Mucosa of stomach (tissue), 1 donor: ENCODE data around the gene FCMR.

Source experiments
- H3K27me3 ChIP-seq: one replicate; pipeline ENCODE4 v1.7.0; 2013; ENCODE audit warnings: mild to moderate bottlenecking, low read length; ENCODE audit not compliant: control insufficient read depth, insufficient read depth
- H3K36me3 ChIP-seq: one replicate; pipeline ENCODE4 v1.7.0; 2013; ENCODE audit warnings: low read length; ENCODE audit not compliant: control insufficient read depth, insufficient read depth
- H3K4me1 ChIP-seq: one replicate; pipeline ENCODE4 v1.7.0; 2013; ENCODE audit warnings: mild to moderate bottlenecking, low read length; ENCODE audit not compliant: control insufficient read depth, insufficient read depth
- H3K4me3 ChIP-seq: one replicate; pipeline ENCODE4 v1.7.0; 2013; ENCODE audit warnings: low read length
- H3K9ac ChIP-seq: one replicate; pipeline ENCODE4 v1.7.0; 2013; ENCODE audit warnings: mild to moderate bottlenecking, low read length, moderate library complexity
- H3K9me3 ChIP-seq: one replicate; pipeline ENCODE4 v1.7.0; 2013; ENCODE audit warnings: mild to moderate bottlenecking, low read length, moderate library complexity; ENCODE audit not compliant: control insufficient read depth
- donor health status: Pancreatic carcinoma.

The FCMR gene

DNA sequence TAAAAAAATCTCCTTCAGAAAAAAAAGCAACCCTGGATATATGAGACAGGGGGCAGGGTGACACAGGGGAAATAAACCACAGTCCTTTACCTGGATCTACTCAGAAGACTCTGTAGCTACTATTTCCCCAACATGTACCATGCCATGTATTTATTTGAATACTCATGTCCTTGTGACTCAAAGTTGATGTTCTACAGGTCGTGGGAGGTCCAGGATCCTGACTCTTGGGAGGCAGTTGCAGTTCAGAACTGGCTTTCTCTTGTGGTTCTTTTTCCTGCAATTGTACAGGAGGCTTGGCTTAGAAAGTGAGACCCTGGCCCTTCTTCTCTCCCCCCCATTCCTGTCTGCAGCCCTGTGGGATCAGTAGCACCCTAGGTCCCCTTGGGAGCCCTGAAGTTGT, 30.3 kb downstream of the FCMR start:
- Histone ChIP-seq H3K36me3 (no peaks in the 10 kb centered on the region), H3K9ac (no peak overlapping the region)

DNA sequence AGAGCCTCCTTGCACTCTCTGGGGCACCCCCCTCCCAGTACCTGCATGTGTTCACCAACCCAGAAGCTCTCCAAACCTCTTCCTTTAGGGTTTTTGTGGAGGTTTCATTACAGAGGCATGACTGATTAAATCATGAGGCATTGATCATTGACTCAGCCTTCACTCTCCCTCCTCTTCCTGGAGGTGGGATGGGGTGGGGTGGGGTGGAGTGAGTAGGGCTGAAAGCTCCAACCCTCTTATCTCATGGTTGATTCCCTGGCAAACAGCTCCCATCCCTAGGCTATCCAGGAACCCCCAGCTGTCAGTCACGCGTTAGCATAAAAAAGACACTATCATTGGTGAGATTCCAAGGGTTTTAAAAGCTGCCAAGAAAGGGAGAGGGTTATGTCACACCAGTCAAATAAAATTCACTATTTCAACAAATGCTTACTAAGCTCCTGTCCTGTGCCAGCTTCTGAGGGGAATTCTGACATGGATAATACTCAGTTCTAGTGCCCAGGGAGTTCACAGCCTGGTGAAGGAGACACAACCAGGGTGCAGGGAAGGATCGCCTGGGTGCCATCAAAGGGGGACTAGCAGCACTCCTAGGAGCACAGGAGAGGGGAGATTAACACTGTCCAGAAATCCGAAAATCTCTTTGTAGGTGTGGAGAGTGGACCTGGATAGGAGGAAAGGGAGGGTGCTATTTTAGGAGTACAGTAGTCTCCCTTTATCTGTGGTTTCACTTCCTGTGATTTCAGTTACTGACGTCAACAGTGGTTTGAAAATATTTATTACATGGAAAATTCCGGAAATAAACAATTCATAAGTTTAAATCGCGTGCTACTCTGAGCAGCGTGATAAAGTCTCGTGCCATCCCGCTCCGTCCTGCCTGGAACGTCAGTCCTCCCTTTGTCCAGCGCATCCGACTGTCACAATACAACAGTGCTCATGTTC, 31.3 kb downstream of the FCMR start:
- Histone ChIP-seq H3K9ac (no peak overlapping the region), H3K27me3 (peaks cover 4% of the 10 kb centered on the region), H3K36me3 (no peaks in the 10 kb centered on the region), H3K4me1 (peaks cover 1% of the 10 kb centered on the region), H3K9me3 (no peaks in the 10 kb centered on the region), H3K4me3 (no peak overlapping the region)

More for the DNA sequence above, 30.3 kb downstream of the FCMR start:
- Histone ChIP-seq H3K4me3 (no peak overlapping the region), H3K4me1 (peaks cover 7% of the 10 kb centered on the region), H3K27me3 (peaks cover 4% of the 10 kb centered on the region), H3K9me3 (no peaks in the 10 kb centered on the region)

DNA sequence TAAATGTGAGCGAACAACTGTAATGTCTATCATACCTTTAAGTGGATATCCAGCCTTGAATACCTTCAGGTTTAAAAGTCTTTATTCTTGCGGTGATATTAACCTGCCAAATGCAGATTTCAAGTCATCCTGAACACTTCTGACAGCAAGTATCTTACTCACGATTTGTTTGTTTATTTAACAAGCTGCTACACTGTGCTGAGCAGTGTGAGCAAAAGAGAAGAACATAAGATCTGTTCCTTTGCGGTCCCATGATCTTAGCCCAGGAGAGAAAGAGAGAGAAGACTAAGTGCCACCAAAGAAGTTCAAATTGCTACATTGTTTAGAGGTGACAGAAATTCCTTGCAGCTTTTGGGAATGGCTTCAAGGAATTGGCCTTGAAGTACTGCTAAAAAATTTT, 34.0 kb downstream of the FCMR start:
- Histone ChIP-seq H3K9me3 (no peaks in the 10 kb centered on the region), H3K36me3 (no peaks in the 10 kb centered on the region), H3K9ac (no peak overlapping the region), H3K4me3 (no peak overlapping the region), H3K4me1 (no peaks in the 10 kb centered on the region), H3K27me3 (peaks cover 4% of the 10 kb centered on the region)

DNA sequence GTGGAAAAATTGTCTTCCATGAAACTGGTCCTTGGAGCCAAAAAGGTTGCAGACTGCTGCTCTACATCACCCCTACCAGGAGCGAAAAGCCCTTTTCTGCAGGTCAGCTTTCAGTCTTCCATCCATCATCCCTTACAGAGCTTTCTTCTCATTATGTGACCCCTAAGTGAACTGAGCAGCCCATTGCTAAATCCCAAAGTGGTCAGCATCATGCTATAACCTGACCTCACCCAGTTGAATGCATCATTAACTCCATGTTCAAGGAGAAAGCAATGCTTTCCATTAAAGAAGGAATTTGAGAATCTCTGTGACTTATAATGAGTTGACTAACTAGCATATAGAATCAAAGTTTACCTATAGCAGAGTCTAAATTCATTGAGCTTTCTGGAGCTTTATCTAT, 34.9 kb downstream of the FCMR start:
- Histone ChIP-seq H3K4me3 (no peak overlapping the region), H3K9ac (no peak overlapping the region), H3K4me1 (no peaks in the 10 kb centered on the region), H3K9me3 (no peaks in the 10 kb centered on the region), H3K36me3 (no peaks in the 10 kb centered on the region), H3K27me3 (peaks cover 4% of the 10 kb centered on the region)

DNA sequence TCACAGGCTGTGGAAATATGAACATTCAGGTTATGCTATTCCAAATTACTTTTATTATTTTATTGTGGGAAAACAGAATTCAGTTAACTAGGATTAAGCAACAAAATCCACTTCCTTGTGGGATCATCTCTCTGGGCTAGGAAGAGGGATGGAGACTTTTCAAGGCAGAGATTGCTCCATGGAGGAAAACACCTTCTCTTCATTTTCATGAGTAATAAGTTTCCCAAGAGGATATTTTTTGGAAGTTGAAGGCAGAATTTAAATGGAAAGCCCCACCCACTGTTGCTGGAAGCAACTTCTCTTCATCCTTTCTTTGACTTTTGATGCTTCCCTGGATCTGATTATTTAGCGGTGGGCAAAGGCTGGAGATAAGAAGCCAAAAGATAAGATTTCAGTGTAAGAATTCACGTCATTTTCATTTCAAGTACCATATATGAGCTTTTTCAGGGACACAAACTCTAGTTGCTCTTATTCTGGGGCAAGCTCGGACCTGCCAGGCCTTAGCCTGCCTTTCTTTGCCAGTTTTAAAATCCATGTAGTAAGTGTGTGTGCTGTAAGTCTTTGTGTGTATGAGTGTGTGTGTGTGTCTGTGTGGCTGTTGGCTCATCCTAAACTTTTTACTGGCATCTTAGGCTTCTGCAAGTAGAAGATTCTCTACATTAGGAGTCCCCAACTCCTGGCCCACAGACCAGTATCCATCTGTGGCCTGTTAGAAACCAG, 36.2 kb downstream of the FCMR start:
- no peaks in the 10 kb centered on the region for H3K9me3 ChIP-seq
- no peak overlapping the region for H3K9ac ChIP-seq
- H3K27me3 ChIP-seq: peaks cover 4% of the 10 kb centered on the region
- H3K36me3 ChIP-seq: no peaks in the 10 kb centered on the region
- H3K4me3 ChIP-seq: no peak overlapping the region
- no peaks in the 10 kb centered on the region for H3K4me1 ChIP-seq

- H3K4me3 ChIP-seq: no peak overlapping the region
Measured at GRCh38 chr1:206883876-206884275, 37.9 kb downstream of the FCMR start.

GRCh38 chr1:206883160-206883559, 38.6 kb downstream of the FCMR start:
- H3K36me3 ChIP-seq: no peaks in the 10 kb centered on the region
- H3K27me3 ChIP-seq: peaks cover 4% of the 10 kb centered on the region
- H3K4me1 ChIP-seq: no peaks in the 10 kb centered on the region

More at GRCh38 chr1:206883876-206884275, 37.9 kb downstream of the FCMR start:
- no peaks in the 10 kb centered on the region for H3K4me1 ChIP-seq
- H3K36me3 ChIP-seq: no peaks in the 10 kb centered on the region
- H3K9me3 ChIP-seq: no peaks in the 10 kb centered on the region
- H3K9ac ChIP-seq: no peak overlapping the region
- peaks cover 4% of the 10 kb centered on the region for H3K27me3 ChIP-seq

DNA sequence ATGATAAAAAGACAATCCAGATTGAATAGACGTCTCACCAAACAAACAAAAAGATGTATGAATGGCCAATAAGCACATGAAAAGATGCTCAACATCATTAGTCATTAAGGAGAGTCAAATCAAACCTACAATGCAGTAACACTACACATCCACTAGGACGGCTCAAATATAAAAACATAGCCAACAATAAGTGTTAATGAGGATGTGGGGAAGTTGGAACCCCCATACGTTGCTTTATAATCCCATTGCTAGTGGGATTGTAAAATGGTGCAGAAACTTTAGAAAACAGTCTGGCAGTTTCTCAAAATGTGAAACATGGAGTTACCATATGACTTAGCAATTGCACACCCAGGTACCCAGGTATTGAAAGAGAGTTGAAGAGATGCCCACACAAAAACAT, 39.2 kb downstream of the FCMR start:
- no peak overlapping the region for H3K9ac ChIP-seq
- H3K4me3 ChIP-seq: no peak overlapping the region
- H3K27me3 ChIP-seq: peaks cover 4% of the 10 kb centered on the region
- no peaks in the 10 kb centered on the region for H3K9me3 ChIP-seq
- no peaks in the 10 kb centered on the region for H3K36me3 ChIP-seq
- no peaks in the 10 kb centered on the region for H3K4me1 ChIP-seq

More at GRCh38 chr1:206883160-206883559, 38.6 kb downstream of the FCMR start:
- Histone ChIP-seq H3K4me3 (no peak overlapping the region), H3K9ac (no peak overlapping the region), H3K9me3 (no peaks in the 10 kb centered on the region)

DNA sequence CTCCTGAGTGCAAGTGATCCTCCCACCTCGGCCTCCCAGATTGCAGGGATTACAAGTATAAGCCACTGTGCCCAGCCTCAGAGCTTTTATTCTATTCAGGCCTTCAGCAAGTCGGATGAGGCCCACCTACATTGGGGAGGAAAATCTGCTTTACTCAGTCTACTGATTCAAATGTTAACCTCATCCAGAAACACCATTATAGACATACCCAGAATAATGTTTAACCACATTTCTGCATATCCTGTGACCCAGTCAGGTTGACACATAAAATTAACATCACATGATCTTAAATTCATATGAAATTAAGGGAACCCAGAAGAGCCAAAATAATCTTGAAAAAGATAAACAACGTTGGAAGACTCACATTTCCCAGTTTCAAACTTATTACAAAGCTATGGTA, 41.4 kb downstream of the FCMR start:
- Histone ChIP-seq H3K36me3 (no peaks in the 10 kb centered on the region), H3K9me3 (no peaks in the 10 kb centered on the region), H3K9ac (no peak overlapping the region), H3K4me3 (no peak overlapping the region), H3K4me1 (no peaks in the 10 kb centered on the region), H3K27me3 (no peaks in the 10 kb centered on the region)

- no peaks in the 10 kb centered on the region for H3K27me3 ChIP-seq
- no peaks in the 10 kb centered on the region for H3K4me1 ChIP-seq
- no peak overlapping the region for H3K4me3 ChIP-seq
- H3K9ac ChIP-seq: no peak overlapping the region
- H3K36me3 ChIP-seq: no peaks in the 10 kb centered on the region
- H3K9me3 ChIP-seq: no peaks in the 10 kb centered on the region
Measured at GRCh38 chr1:206878456-206878855, 43.3 kb downstream of the FCMR start.

DNA sequence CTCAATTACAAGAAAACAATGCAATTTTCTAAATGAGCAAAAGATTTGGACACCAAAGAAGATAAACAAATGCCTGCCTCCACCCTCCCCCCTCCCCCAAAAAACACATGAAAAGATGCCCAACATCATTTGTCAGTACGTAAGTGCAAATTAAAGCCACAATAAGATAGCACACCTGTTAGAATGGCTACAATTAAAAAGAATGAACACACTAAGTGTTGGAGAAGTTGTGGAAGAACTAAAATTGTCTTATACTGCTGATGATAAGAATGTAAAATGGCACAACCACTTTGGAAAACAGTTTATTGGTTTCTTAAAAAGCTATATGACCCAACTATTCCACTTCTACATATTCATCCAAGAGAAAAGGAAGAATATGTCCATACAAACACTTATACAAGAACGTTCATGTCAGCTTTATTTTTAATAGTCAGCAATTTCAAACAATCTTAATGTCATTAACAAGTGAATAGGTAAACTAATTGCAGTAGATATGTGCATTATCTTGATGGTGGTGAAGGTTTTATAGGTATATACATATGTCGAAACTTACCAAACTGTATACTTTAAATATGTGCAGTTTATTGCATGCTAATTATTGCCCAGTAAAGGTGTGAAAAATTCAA, 45.9 kb downstream of the FCMR start:
- Histone ChIP-seq H3K4me3 (no peak overlapping the region), H3K36me3 (no peaks in the 10 kb centered on the region), H3K4me1 (no peaks in the 10 kb centered on the region), H3K27me3 (no peaks in the 10 kb centered on the region), H3K9me3 (no peaks in the 10 kb centered on the region), H3K9ac (no peak overlapping the region)
